Neural progenitor cell (in vitro differentiated cells): ENCODE measurements around the gene ZNF316. TPM values are rescaled to one million over a fixed set of nuclear protein-coding genes. Genes with fewer than 3 reads are reported as not detected.
A peak's percentile ranks its signal among the peaks of the same experiment; 100 is the strongest.
"Not testable (repeated sequence)": the region's sequence is repeated elsewhere in the genome, so short reads cannot be mapped to it uniquely, and the experiment has no call there.

Experiments used
- DNase-seq: peaks from one replicate; pipeline ENCODE4 v3.0.0-alpha.2; 2016; ENCODE audit warnings: low spot score
- H2AFZ ChIP-seq: fragments of 200-600 bp; sonication (generic); replicated peaks from 2 replicates; pipeline ENCODE4 v1.6.1; 2016; ENCODE audit warnings: antibody characterized with exemption
- H3F3A ChIP-seq: fragments of 200-600 bp; sonication (generic); 2 replicates; pipeline ENCODE4 v1.6.1; 2016; ENCODE audit warnings: antibody characterized with exemption, low read depth
- H3K27ac ChIP-seq: fragments of 200-600 bp; sonication (generic); 2 replicates; pipeline ENCODE4 v1.5.1; 2016; ENCODE audit warnings: mild to moderate bottlenecking
- H3K27me3 ChIP-seq: fragments of 200-600 bp; sonication (generic); 2 replicates; pipeline ENCODE4 v1.6.1; 2016; ENCODE audit warnings: mild to moderate bottlenecking, moderate library complexity
- H3K36me3 ChIP-seq: fragments of 200-600 bp; sonication (generic); 2 replicates; pipeline ENCODE4 v1.5.1; 2016
- H3K4me1 ChIP-seq: fragments of 200-600 bp; sonication (generic); 2 replicates; pipeline ENCODE4 v1.6.1; 2016; ENCODE audit warnings: mixed run types
- H3K4me2 ChIP-seq: fragments of 200-600 bp; sonication (generic); 2 replicates; pipeline ENCODE4 v1.6.1; 2016
- H3K4me3 ChIP-seq: fragments of 200-600 bp; sonication (generic); 2 replicates; pipeline ENCODE4 v1.5.1; 2016
- H3K79me2 ChIP-seq: fragments of 200-600 bp; sonication (generic); 2 replicates; pipeline ENCODE4 v1.6.1; 2016; ENCODE audit warnings: low read depth
- H3K9ac ChIP-seq: fragments of 200-600 bp; sonication (generic); 2 replicates; pipeline ENCODE4 v1.6.1; 2016
- H3K9me3 ChIP-seq: fragments of 200-600 bp; sonication (generic); 2 replicates; pipeline ENCODE4 v1.5.1; 2016; ENCODE audit warnings: low read depth
- H4K20me1 ChIP-seq: fragments of 200-600 bp; sonication (generic); 2 replicates; pipeline ENCODE4 v1.6.1; 2016; ENCODE audit warnings: low read depth
- H3K27ac Mint-ChIP-seq: 3 replicates; pipeline ENCODE4 v1.8.0; 2021; ENCODE audit warnings: mixed read lengths
- H3K27me3 Mint-ChIP-seq: 2 replicates; pipeline ENCODE4 v1.8.0; 2022; ENCODE audit warnings: low read depth, mild to moderate bottlenecking, inconsistent platforms, moderate library complexity, mixed read lengths; ENCODE audit not compliant: insufficient read depth
- H3K36me3 Mint-ChIP-seq: 3 replicates; pipeline ENCODE4 v1.8.0; 2021; ENCODE audit warnings: mixed read lengths
- H3K4me1 Mint-ChIP-seq: 3 replicates; pipeline ENCODE4 v1.8.0; 2021; ENCODE audit warnings: mixed read lengths
- H3K4me3 Mint-ChIP-seq: 3 replicates; pipeline ENCODE4 v1.8.0; 2021; ENCODE audit warnings: mild to moderate bottlenecking, moderate library complexity, mixed read lengths
- H3K9me3 Mint-ChIP-seq: 3 replicates; pipeline ENCODE4 v1.8.0; 2020; ENCODE audit warnings: mixed read lengths
- CTCF ChIP-seq: fragments of 200-600 bp; sonication (generic); IDR thresholded peaks from 2 replicates; pipeline ENCODE4 v1.5.1; 2017; ENCODE audit warnings: antibody characterized with exemption, mild to moderate bottlenecking
- EZH2 ChIP-seq: fragments of 200-600 bp; sonication (generic); IDR thresholded peaks from 2 replicates; pipeline ENCODE4 v1.6.1; 2017; ENCODE audit warnings: antibody characterized with exemption, mild to moderate bottlenecking, moderate library complexity
- EZH2phosphoT487 ChIP-seq: fragments of 200-600 bp; sonication (generic); IDR thresholded peaks from 2 replicates; pipeline ENCODE4 v1.6.1; 2017; ENCODE audit warnings: antibody characterized with exemption
- total RNA-seq: library from RNA; depleted of rRNA; stranded (reverse); fragments of >200 nt; gene quantifications from 2 replicates; pipeline ENCODE4 v1.2.3, GENCODE V29; 2015; ENCODE audit warnings: low replicate concordance

The ZNF316 gene
- total RNA-seq, 1 donor from 2014 or later, result 2.2 TPM

GRCh38 chr7:6631605-6632004 lies 5.5 kb upstream of the ZNF316 start:
- Mint-ChIP-seq H3K27ac (peak overlapping the region; percentile 53), H3K27me3 (peaks cover 9% of the 10 kb centered on the region), H3K9me3 (no peaks in the 10 kb centered on the region), H3K4me3 (no peak overlapping the region), H3K36me3 (peaks cover 2% of the 10 kb centered on the region), H3K4me1 (no peaks in the 10 kb centered on the region)
- no peak overlapping the region for H3K4me3 ChIP-seq
- no peak overlapping the region for H2AFZ ChIP-seq
- H3F3A ChIP-seq, result peaks cover 6% of the 10 kb centered on the region
- no peaks in the 10 kb centered on the region for H3K9me3 ChIP-seq
- H3K27me3 ChIP-seq, result no peaks in the 10 kb centered on the region
- H3K4me1 ChIP-seq, result peaks cover 2% of the 10 kb centered on the region
- H3K4me2 ChIP-seq, result no peak overlapping the region
- no peak for TF ChIP-seq EZH2phosphoT487
- no peak for TF ChIP-seq CTCF
- TF ChIP-seq EZH2, result no peak
- no peak for DNase-seq
- H3K27ac ChIP-seq, result no peak overlapping the region
- H3K36me3 ChIP-seq, result no peaks in the 10 kb centered on the region
- no peak overlapping the region for H3K9ac ChIP-seq
- H4K20me1 ChIP-seq, result no peaks in the 10 kb centered on the region
- no peaks in the 10 kb centered on the region for H3K79me2 ChIP-seq

- no peak overlapping the region for H3K27ac Mint-ChIP-seq
- TF ChIP-seq EZH2phosphoT487, result no peak
- no peak for TF ChIP-seq CTCF
- H3K79me2 ChIP-seq, result peaks cover 15% of the 10 kb centered on the region
- H3K4me1 ChIP-seq, result peaks cover 8% of the 10 kb centered on the region
- no peak overlapping the region for H3K27ac ChIP-seq
- H2AFZ ChIP-seq, result no peak overlapping the region
- H3K4me3 ChIP-seq, result no peak overlapping the region
- H3K27me3 ChIP-seq, result no peaks in the 10 kb centered on the region
- H3K27me3 Mint-ChIP-seq, result peaks cover 12% of the 10 kb centered on the region
- peaks cover 12% of the 10 kb centered on the region for H3F3A ChIP-seq
- peaks cover 2% of the 10 kb centered on the region for H3K36me3 Mint-ChIP-seq
- no peak overlapping the region for H3K9ac ChIP-seq
- DNase-seq, result no peak
- H3K36me3 ChIP-seq, result no peaks in the 10 kb centered on the region
- H4K20me1 ChIP-seq, result peaks cover 10% of the 10 kb centered on the region
- H3K9me3 Mint-ChIP-seq, result no peaks in the 10 kb centered on the region
- peak overlapping the region; percentile 9 for H3K4me3 Mint-ChIP-seq
- H3K4me2 ChIP-seq, result no peak overlapping the region
- peaks cover 9% of the 10 kb centered on the region for H3K4me1 Mint-ChIP-seq
- no peaks in the 10 kb centered on the region for H3K9me3 ChIP-seq
Observed at GRCh38 chr7:6634021-6634420, 3.1 kb upstream of the ZNF316 start.

GRCh38 chr7:6634971-6635370 lies 2.1 kb upstream of the ZNF316 start:
- Histone ChIP-seq H3K79me2 (peaks cover 16% of the 10 kb centered on the region), H3F3A (peaks cover 12% of the 10 kb centered on the region)
- H3K27ac Mint-ChIP-seq, H3K4me3 ChIP-seq, H4K20me1 ChIP-seq, DNase-seq, H3K27me3 ChIP-seq, H3K9ac ChIP-seq, H2AFZ ChIP-seq, H3K4me1 ChIP-seq, H3K9me3 ChIP-seq, H3K4me2 ChIP-seq, H3K36me3 Mint-ChIP-seq, H3K27ac ChIP-seq, H3K9me3 Mint-ChIP-seq, H3K36me3 ChIP-seq: not testable (repeated sequence)
- peaks cover 16% of the 10 kb centered on the region for H3K4me1 Mint-ChIP-seq
- H3K27me3 Mint-ChIP-seq, result peaks cover 12% of the 10 kb centered on the region
- H3K4me3 Mint-ChIP-seq, result peak overlapping the region; percentile 87

GRCh38 chr7:6637544-6638229 lies 569 bp downstream of the ZNF316 start:
- H3K9ac ChIP-seq, result no peak overlapping the region
- peaks cover 12% of the 10 kb centered on the region for H3F3A ChIP-seq

More at GRCh38 chr7:6637544-6638229, 569 bp downstream of the ZNF316 start:
- no peak for TF ChIP-seq EZH2phosphoT487
- peak; percentile 43 for TF ChIP-seq CTCF
- peak overlapping the region; percentile 89 for H3K4me3 Mint-ChIP-seq
- peaks cover 19% of the 10 kb centered on the region for H3K36me3 Mint-ChIP-seq
- no peak overlapping the region for H2AFZ ChIP-seq
- H3K9me3 Mint-ChIP-seq, result no peaks in the 10 kb centered on the region
- peak overlapping the region; percentile 92 for H3K4me2 ChIP-seq
- H3K27ac ChIP-seq, result no peak overlapping the region
- H3K36me3 ChIP-seq, result no peaks in the 10 kb centered on the region
- H3K27me3 Mint-ChIP-seq, result peaks cover 6% of the 10 kb centered on the region
- DNase-seq, result peak; percentile 66
- H3K9me3 ChIP-seq, result no peaks in the 10 kb centered on the region
- peaks cover 8% of the 10 kb centered on the region for H3K4me1 ChIP-seq
- peak overlapping the region; percentile 87 for H3K4me3 ChIP-seq
- no peak overlapping the region for H3K27ac Mint-ChIP-seq
- H3K27me3 ChIP-seq, result no peaks in the 10 kb centered on the region
- H3K4me1 Mint-ChIP-seq, result peaks cover 19% of the 10 kb centered on the region
- H3K79me2 ChIP-seq, result peaks cover 16% of the 10 kb centered on the region
- H4K20me1 ChIP-seq, result peaks cover 10% of the 10 kb centered on the region
